Right lobe of liver (tissue), 4 donors: ENCODE measurements around the gene EXOC2.

ENCODE experiments used
- POLR2A ChIP-seq: fragments of 450-650 bp; IDR thresholded peaks from one replicate; pipeline ENCODE4 v1.6.1; 2017; ENCODE audit warnings: antibody characterized with exemption, mild to moderate bottlenecking
- TF ChIP-seq, protein P1 (sequence below), 4 donors: fragments of 200-600 bp in 3 of 4; fragments of 450-650 bp in 1 of 4; IDR thresholded peaks; one replicate each; pipeline versions ENCODE4 v1.5.1 to v1.8.0; 2016 to 2022; ENCODE audit warnings: antibody characterized with exemption in 4 of 4, mild to moderate bottlenecking in 2 of 4
- donor health status: DM: no; HTN: no; CAD: no.
- donor health status: DM: no; HTN: no; CAD: no.
- donor health status: DM: no; HTN: yes; CAD: no.

DNA sequence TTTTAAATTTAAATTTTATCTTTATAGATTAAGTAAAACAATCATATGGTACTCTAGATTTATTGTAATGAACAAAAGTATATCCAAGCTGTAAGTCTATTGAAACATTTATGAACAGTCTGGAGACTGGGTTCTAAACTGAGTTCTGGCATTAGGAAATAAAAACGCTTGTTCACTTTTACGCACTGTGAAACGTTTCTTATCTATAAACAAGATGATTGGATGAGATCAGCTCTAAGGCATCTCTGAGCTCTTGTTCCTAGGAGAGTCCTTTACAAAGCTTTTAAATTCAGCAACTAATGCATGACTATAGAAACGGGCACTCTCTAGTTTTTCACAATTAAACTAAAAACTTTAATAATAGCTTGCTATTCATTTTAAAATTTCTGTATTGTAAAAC, 42.8 kb downstream of the EXOC2 start:
- TF ChIP-seq, protein P1, sequence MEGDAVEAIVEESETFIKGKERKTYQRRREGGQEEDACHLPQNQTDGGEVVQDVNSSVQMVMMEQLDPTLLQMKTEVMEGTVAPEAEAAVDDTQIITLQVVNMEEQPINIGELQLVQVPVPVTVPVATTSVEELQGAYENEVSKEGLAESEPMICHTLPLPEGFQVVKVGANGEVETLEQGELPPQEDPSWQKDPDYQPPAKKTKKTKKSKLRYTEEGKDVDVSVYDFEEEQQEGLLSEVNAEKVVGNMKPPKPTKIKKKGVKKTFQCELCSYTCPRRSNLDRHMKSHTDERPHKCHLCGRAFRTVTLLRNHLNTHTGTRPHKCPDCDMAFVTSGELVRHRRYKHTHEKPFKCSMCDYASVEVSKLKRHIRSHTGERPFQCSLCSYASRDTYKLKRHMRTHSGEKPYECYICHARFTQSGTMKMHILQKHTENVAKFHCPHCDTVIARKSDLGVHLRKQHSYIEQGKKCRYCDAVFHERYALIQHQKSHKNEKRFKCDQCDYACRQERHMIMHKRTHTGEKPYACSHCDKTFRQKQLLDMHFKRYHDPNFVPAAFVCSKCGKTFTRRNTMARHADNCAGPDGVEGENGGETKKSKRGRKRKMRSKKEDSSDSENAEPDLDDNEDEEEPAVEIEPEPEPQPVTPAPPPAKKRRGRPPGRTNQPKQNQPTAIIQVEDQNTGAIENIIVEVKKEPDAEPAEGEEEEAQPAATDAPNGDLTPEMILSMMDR (IDR thresholded peaks at IDR 0.05) = no peak
- TF ChIP-seq POLR2A = no peak
